Activated CD4-positive, alpha-beta T cell treated with anti-CD3 and anti-CD28 coated beads, Interleukin-2, amount 50 U/mL, for 1 hour (primary cell): Measurements from ENCODE around the gene USP50.
"Not testable (repeated sequence)": the region's sequence is repeated elsewhere in the genome, so short reads cannot be mapped to it uniquely, and the experiment has no call there.

ENCODE experiments used
- DNase-seq: peaks from one replicate; pipeline ENCODE4 v3.0.0-alpha.2; 2020

Gene USP50

DNA sequence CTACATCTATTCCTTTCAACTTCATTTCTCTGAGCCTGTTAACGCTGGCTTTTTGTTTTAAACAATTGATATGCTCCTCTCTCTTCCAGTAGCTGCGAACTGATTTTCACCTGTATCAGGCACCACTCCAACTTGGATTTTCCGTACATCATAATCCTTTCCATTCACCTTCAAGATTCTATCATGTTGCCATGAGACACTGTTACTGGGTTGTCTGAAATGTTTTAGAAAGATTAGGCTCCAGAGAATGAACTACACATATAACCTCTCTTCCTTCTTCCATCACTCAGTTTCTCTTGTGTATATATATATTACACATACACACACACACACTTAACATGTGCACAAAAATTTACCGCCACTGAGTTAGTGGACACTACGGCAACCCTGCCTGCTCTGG lies at the start of gene USP50:
Gene USP50, minus strand, starts transcription at position 101 of the 400 bp plus-strand sequence. CDS start 141 bp downstream, outside the sequence.
- no peak for DNase-seq

DNA sequence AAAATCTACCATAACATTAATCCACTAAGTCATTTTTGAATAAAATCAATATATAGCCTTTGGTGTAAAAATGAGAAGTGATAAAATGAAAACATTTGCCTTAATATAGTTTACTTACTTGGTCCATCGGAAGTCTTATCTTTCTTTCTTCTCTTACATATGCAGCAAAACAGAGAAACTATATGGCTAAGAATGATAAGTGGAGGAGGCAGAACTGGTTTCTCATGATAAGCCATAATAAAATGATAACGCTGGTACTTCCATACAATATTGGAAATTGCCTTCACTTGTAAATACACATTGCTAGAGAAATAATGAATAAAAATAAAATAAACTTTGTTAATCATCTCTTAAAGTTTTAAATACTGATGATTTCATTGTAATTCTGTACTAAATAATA lies 47.8 kb upstream of the USP50 start:
- no peak for DNase-seq

DNA sequence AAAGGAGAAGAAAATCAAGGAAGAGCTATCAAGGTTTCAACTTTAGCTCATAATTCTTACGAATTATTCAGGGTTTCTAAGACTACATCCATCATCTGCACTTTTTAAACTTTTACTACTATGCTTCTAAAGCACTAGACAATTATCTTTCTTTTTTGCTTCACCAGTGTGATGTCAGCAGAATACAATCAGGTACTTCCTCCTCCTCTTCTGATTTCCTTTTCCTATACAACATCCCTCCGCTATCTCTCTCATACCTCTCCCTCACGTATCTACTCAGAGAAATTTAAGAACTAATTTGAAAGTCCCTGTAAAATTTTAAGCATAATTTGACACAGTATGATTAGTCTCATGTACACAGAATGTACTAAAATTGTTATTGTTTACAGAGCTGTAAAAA lies 47.3 kb upstream of the USP50 start:
- DNase-seq, result no peak

DNA sequence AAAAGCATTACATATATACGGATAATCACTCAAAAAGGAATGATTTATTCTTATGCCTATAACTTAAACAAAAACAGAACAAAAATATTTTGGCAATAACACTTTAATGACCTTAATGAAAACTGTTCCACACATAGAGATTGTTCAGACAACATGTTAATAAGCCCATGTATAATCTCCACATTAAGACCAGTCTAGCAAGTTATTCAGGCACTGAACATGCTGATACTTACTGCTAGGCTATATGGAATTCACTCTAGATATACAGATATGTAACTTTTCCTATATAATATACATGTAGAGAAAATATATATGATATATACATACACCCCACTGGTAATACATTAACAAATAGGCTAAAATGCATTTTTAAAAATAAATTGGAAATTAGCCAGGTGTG lies 43.8 kb upstream of the USP50 start:
- no peak for DNase-seq

DNA sequence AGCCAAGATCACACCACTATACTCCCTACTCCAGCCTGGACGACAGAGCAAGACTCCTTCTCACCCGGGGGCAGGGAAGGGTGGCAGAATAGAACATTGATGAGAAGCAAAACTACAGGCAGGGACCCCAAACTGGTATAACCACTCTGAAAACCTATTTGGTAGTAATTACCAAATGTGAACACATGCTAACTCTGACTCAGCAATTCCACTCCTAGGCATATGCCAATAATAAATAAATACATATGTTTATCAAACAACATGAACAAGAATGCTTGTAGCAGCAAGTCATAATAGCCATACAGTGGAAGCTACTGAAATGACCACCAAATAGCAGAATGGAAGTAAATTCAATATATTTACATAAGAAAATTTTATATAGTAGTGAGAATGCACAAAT lies 31.0 kb upstream of the USP50 start:
- DNase-seq, result no peak

DNA sequence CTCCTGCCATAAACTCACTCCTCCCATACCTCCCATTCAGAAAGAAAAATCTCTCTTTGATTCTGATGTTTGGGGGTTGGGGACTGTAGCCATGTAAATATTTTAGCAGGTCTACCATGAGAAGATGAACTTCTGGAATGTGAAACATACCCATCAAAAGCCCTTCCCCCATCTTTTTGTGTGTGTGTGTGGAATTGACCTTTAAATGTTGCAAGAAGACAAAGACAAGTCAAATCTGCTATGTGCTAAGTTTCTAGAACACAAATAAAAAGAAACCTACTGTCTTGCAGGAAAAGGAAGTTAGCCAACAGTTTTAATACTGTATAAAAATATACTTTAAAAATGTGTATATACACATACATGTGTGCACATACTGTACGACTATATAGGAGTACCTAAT lies 29.7 kb upstream of the USP50 start:
- DNase-seq, result no peak

DNA sequence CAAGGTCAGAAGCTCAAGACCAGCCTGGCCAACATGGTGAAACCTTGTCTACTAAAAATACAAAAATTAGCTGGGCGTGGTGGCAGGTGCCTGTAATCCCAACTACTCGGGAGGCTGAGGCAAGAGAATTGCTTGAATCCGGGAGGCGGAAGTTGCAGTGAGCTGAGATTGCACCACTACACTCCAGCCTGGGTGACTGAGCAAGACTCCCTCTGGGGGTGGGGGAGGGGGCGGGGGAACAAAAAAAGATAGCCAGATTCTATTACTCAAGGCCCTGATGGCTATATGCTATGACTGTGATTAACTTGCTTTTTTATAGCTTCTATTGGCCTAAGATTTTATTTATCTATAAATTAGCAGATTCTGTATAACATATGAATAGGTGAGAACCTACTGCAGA lies 27.4 kb upstream of the USP50 start:
- not testable (repeated sequence) for DNase-seq

DNA sequence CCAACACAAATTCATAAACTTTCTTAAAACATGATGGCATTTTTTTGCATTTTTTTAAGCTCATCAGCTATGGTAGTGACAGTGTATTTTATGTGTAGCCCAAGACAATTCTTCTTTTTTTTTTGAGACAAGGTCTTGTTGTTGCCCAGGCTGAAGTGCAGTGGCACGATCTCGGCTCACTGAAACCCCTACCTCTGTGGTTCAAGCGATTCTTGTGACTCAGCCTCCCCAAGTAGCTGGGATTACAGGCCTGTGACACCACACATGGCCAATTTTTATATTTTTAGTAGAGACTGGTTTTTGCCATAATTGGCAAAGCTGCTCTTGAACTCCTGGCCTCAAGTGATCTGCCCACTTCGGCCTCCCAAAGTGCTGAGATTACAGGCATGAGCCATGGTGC lies 17.3 kb upstream of the USP50 start:
- no peak for DNase-seq

DNA sequence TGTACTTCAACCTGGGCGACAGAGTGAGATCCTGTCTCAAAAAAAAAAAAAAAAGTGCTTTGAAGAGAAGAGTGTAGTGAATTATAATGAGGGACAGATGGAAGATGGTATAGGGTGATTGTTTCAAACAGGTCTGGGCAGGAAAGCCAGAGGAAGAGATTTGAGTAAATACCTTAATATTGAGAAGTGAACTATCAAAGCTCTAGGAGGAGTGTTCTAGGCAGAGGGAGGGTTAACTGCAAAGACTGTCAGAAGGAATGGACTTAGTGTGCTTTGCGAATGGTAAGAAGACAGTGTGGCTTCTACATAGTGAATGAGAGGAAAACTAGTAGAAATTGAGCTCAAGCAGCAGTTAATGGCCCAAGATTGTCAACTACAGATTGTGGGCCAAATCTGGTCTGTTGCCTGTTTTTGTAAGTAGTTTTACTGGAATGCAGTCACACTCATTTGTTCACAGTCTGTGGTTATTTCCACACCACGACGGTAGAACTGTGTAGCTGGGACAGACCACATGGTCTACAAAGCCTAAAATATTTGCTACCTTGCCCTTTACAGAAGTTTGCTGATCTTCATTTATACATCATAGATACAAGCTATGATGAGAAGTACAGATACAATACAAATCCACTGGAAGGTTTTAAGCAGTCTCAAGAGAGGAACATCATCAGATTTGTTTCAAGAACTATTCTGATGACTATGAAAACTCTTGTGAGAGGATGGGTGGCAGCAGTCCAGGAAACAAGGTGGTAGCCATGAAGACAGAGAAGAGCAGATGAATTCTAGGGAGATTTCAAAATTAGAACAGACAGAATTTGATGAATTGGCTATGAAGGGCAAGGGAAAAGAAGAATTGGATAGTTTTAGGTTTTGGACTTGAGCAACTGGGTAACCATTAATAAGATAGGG lies 16.5 kb upstream of the USP50 start:
- DNase-seq, result no peak

DNA sequence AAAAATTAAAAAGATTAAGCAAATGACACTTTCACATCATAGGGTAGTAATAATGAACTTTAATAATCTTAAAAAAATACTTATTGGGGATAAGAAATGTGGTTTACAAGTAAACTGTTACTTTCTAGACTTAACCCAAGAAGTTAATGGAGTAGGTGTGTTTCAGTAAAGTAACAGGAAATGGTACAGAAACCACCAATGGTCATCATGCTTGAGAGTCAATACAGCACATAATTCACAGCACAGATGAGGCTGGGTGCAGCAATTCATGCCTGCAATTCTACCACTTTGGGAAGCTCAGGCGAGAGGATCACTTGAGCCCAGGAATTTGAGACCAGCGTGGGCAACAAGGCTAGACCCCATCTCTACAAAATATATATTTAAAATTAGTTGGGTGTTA lies 11.5 kb upstream of the USP50 start:
- DNase-seq, result no peak

DNA sequence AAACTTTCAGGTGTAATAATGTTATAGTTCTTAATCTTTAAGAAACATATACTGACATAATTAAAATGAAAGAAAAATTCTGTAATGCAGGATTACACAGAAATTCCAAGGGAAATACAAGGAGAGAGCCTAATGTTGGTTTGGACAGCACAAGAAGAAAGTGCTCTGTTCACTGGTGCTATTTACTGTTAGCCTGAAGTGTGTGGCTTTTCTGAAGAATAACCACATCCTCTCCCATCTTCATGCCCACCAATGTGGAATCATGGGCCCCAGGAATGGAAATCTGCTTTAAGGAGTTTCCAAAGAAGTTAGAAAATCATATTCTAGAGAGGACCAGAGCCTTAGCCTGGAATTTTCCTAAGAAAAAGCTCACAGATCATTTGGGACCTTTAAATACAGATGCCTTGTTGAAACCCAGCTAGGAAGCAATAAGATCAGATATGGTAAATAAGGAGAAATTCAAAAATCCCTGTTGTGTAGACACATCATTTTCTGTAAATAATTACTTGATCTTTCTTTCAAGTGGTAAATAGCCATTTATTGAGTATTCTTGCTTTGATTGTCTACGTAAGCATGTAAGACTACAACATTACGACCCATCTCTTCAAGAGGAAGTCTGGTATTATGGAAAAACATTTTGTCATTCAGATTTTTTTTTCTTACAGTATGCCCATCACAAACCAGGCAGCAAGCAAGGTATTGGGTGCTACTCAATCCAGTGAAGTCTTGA lies 10.3 kb upstream of the USP50 start:
- no peak for DNase-seq

DNA sequence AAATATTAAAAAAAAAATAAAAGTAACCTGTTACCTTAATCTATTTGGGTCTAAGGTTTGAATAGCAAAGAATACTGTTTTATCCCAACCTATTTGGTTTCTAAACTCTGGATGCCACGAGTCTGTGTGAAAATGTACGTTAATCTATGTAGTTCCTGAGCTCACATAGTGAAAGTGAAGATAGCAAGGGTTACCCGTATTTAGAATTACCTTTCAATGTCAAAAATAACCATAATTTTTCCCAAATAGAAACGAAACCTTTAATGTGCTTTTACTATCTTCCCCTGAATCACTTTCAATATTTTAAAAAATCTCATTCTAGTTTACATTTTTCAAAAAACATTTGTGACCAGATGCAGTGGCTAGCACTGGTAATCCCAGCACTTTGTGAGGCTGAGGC lies 5.8 kb upstream of the USP50 start:
- DNase-seq, result no peak

DNA sequence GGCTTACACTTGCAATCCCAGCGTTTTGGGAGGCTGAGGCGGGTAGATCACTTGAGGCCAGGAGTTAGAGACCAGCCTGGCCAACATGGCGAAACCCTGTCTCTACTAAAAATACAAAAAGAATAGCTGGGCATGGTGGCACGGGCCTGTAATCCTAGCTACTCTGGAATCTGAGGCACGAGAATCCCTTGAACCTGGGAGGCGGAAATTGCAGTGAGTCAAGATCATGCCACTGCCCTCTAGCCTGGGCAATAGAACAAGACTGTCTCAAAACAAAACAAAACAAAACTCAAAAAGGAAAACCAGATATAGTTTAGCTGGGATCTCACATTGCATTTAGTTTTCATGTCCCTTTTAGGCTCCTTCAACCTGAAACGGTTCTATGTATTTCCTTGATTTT lies 2.9 kb upstream of the USP50 start:
- DNase-seq, result no peak

DNA sequence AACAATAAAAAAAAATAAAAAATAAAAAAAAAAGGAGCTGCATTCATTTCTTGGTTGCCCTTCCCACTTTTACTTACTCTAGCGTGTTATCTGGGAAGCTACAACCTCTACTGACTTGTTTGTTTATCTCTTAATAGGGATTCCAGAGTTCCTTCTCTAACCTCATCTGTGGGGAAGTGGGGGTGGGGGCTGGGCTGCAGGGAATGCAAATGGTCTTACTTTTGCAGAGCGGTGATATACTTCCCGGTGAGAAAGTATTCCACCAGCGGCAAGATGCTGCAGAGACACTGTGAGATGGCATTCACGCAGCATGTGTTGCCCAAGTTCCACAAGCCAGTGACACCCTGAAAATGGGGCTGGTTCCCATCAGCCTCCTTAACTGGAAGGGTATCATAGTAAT lies 2.1 kb downstream of the USP50 start:
- DNase-seq, result no peak

DNA sequence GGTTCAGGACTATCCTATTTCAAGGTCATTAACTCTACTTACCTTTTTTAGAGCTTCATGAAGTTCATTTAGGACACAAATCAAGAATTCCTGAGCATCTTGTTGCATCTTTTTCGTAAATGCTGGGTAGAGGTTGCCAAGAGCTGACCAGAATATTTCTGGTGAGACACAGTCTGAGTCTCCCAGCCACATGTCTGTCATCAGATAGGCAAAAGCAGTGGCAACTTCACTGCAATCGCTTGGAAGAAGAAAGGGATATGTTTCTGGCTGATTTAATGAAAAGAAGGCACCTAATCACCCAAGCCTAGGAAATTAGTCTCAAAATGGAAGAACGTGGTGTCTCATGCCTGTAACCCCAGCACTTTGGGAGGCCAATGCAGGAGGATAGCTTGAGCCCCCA lies 2.9 kb downstream of the USP50 start:
- DNase-seq, result no peak

DNA sequence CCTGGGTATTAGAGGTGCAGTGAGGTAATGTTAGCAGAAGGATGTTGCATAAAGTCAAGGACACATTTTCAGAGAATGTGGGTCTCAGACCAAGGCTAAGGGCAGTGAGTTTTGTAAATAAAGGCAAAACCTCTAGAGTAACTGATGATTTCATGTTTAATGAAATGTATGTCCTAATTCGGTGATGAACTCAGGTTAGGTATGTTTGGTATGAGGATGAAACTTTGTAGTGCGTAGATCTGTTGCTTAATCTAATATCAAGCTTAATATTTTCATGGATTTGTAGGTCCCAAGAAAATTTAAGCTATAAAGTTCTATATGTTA lies 3.6 kb downstream of the USP50 start:
- no peak for DNase-seq

DNA sequence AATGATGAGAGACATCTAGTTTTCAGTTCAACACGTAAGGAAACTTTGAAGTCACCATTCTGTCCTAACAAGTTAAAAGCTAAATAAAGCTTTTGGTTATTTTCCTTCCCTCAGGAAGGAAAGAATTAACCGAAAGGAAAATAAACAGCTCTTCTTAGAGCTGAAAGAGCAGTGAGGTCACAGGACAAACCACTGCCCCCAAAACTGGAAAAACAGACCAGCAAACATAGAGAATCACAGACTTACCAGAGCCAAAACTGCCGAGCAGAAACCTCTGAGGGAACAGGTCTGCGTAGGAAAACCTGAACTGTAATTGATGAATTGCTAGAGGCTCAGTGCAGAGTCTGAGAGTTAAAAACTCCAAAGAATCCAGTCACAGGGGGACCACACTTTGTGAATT lies 14.7 kb downstream of the USP50 start:
- no peak for DNase-seq

DNA sequence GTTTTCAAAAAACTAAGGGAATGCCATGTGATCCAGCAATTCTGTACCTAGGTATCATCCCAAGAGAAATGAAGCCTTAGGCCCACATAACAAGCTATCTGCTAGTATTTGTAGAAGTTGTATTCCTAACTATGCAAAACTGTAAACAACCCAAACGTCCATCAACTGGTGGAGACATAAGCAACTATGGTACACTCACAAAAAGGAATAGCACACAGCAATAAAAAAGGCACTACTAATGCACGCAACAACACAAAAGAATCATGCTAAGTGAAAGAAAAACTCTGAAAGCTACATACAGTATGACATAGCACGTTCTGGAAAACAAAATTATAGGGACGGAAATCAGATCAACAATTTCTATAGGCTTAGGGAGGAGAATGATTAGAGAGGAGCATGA lies 15.3 kb downstream of the USP50 start:
- no peak for DNase-seq

DNA sequence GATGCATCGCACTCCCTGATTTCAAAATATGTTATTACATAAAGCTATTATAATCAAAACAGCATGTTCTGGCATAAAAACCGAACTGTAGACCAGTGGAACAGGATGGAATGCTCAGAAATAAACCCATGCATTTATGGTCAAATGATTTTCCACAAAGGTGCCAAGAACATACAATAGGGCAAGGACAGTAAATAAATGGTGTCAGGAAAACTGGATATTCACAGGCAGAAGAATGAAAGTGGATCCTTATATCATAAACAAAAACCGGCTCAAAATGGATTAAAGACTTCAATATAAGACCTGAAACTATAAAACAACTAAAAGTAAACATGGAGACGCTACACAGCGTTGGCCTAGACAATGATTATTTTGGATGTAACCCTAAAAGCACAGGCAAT lies 22.6 kb downstream of the USP50 start:
- no peak for DNase-seq

DNA sequence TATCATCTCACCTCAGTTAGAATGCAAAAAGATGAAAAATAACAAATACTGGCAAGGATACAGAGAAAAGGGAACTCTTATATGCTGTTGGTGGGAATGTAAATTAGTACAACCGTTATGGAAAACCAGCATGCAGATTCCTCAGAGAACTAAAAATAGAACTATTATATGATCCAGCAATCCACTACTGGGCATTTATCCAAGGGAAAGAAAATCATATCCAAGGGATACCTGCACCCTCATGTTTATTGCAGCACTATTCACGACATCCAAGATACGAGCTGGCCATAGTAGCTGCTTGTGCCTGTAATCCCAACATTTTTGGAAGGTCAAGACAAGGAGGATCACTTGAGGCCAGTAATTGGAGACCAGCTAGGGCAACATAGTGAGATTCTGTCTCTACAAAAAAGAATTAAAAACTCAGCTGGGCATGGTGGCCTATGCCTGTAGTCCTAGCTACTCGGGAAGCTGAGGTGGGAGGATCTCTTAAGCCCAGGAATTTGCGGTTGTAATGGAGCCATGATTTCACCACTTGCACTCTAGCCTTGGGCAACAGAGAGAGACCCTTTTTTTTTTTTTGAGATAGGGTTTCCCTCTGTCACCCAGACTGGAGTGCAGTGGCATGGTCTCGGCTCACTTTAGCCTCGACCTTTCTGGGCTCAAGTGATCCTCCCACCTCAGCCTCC lies 26.6 kb downstream of the USP50 start:
- DNase-seq, result no peak

DNA sequence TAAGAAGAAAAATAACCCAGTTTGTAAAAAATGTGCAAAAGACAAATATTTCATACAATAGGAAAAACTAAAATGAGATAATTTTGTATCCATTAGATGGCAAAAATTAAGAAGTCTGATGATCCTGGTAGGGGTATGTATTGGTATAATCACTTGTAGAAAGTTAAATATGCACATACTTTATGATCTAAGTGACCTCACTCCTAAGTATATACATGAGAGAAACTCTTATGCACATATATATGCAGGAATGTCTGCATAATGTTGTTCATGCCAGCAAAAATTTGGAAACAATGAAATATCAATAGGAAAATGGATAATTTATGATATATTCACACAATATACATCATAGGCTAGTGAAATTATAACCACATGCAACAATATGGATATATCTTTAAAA lies 33.5 kb downstream of the USP50 start:
- DNase-seq, result no peak

DNA sequence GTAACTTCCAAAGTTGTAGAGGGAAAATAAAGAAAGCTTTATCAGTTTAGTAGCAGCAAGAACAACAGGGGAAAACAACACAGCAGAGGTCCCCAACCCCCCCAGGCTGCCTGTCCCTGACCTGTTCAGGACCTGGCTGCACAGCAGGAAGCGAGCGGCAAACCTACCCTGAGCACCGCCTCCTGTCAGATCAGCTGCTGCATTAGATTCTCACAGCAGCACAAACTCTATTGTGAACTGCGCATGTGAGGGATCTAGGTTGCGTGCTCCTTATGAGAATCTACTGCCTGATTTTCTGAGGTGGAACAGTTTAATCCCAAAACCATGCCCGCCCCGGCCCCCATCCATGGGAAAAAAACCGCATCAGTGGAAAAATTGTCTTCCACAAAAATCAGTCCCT lies 40.3 kb downstream of the USP50 start:
- no peak for DNase-seq

DNA sequence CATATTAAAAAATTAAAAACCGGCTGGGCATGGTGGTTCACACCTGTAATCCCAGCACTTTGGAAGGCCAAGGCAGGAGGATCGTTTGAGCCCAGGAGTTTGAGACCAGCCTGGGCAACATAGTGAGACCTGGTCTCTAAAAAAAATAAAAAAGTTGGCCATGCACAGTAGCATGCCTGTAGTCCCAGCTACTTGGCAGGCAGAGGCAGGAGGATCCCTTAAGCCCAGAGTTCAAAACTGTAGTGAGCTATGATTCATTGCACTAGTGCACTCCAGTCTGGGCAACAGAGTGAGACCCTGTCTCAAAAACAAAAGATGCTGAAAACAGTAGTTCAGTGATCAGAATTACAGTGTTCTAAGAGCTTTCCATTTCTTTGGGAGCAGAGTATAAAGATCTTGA lies 40.8 kb downstream of the USP50 start:
- DNase-seq, result not testable (repeated sequence)

DNA sequence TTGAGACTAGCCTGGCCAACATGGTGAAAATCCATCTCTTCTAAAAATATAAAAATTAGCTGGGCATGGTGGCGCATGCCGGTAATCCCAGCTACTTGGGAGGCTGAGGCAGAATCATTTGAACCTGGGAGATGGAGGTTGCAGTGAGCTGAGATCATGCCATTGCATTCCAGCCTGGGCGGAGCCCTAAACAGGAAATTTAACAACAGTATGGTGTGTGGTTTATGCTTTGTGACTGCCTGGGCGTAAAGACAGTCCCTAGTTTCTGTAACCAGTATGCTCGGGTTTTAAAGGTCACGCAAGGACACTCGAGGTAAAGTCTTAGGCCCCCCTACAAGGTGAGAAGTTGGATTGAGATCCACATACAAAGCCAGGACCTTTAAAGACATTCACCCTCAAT lies 43.3 kb downstream of the USP50 start:
- no peak for DNase-seq
